Fibroblast of gingiva (primary cell): Measurements from ENCODE around the gene FRMD4A.

Experiments
- DNase-seq: peaks from one replicate; pipeline ENCODE4 v3.0.0-alpha.2; 2011; ENCODE audit warnings: low read depth

Gene FRMD4A

DNA sequence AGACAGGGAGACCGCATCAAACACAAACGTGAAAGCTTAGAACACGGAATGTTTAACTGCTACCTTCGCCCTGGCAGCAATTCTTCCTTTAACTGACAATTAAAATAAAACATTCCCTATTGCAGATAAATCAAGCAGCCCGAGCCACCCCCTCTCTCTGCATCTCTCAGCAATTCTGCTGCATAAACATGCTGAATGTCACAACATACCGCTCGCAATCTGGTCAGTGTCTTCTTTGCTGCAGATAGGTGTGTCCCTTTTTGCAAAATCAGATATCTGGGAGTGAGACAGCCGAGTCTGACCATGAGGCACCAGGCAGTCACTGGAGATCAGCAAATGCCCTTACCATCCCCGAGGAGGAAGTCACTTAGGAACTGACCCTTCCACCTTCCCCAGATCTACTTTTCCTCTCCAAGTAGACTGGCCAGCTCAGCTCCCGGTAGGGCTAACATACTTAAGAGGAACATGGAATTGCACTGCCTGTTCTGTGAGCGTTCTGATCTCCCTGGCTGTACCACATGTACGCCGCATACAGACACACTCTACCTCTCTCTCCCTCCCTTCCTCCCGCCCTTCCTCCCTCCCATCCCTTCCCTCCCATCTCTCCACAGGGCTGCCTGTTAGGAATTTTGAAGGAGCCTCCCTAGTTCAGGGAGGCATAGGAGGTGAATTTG, at the start of gene FRMD4A:
FRMD4A (minus strand) TSS at position 537 of the 674 bp plus-strand sequence.
- no peak for DNase-seq

DNA sequence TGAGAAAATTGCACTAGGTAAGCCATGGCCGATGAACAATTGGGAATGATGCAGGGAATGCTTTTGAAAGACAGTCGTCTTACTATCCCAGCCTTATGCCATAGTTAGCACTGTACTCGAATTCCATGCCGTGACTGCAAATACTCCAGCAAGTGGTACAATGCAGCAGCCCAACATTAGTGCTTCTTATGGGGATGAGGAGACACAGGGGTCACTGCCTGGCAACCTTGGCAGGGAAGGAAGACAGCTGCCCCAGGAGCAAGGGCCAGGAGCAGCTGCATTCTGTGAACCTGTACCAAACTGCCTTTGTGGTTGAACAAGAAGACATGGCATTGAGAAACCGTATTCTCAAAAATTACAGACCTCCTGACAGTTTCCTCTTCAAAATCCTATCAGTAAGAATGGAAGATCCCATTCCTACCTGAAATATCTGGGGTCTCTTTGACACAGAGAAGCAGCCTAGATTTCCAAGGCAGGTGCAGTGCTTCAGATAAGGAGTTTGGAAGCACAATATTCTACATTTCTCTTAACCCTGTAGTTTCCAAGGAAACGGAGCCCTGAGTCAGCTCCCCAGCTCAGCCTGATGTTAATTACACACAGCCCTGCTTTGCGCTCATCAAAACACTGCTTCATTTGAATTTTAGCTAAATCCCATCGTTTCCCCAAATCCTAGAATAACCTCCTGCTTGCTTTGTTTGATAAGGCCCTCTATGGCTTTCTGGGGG, 49.0 kb upstream of the FRMD4A start:
- DNase-seq: no peak

DNA sequence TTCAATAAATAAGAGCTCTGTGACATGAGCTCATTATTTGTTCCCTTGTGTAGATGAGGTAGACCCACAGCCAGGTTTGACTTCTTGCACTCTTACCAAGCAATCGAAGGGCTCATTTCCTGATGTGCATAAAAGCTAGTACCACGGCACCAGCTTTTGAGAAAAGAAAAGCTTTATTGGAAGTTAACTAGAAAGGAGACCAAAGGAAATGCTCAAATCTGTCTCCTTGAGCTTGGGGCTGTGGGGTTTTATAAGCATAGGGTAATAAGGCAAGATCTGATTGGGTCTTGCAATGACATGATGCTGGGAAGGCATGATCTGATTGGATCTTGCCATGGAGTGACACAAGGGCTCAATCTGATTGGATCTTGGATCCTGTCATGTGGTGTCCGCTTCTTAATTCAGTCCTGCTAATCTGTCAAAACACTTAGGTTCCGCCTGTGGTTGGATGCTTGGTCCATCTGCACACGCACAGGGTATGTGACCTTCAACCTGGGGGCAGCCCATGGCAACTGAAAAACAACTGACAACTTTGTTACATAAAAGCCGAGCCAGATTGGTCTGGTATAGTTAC, 47.8 kb upstream of the FRMD4A start:
- no peak for DNase-seq

DNA sequence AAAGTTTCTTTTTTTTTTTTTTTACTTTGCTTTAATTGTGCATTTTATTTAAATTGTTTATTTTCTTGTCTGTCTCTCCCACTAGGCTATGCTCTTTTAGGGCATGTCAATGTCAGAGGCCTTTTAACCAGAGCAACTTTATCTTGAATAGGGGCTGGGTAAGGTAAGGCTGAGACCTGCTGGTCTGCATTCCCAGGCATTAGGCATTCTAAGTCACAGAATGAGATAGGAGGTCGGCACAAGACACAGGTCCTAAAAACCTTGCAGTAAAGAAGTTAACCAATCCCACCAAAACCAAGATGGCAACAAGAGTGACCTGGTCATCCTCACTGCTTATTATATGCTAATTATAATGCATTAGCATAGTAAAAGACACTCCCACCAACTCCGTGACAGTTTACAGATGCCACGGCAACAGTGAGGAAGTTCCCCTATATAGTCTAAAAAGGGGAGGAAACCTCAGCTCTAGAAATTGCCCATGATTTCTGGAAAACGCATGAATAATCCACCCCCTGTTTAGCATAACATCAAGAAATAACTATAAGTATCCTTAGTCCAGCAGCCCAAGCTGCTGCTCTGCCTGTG, 47.0 kb upstream of the FRMD4A start:
- DNase-seq: no peak

DNA sequence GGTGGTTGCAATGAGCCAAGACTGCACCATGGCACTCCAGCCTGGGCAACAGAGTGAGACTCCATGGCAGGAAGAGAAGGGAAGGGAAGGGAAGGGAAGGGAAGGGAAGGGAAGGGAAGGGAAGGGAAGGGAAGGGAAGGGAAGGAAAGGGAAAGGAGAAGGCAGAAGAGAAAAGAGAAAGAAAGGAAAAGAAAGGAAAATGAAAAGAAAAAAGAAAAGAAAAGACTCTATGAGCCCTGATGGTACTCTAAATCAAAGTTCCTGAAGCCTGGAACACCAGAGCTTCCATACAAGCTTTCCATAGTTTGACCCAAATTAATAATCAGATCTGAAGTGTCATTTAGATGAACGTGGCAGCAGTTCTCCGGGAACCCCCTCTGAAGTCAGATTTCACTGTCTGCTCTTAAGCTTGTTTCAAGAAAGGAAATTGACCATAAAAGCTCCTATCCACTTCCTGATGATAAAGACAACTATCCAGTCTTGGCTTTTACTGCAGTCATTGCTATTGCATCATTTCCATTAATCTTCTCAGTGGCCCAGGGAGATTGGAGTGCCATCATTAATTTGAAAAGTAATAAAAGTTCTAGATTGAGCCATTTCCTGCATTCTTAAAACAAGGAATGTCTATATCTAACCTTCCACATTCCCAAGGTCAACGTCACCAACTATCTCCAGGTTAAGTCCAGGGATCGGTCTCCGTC, 44.2 kb upstream of the FRMD4A start:
- no peak for DNase-seq

DNA sequence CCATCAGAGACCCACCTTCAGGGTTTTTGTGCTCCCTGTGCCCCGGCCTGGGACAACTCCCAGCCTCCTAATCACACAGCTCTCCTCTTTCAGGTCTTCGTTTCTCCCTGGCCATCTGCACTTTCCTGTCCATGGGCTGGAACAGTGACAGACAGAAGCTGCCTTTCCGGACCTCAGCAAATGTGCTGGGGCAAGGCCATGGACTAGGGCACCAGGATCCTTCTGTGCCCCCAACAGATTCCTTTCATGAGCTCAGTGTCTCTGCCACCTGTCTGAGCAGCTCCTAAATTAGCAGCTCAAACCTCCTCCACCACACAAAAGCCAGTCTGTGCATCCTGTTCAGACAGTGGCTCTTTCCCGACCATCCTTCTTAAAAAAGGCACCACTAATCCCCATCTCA, 41.9 kb upstream of the FRMD4A start:
- DNase-seq: no peak

DNA sequence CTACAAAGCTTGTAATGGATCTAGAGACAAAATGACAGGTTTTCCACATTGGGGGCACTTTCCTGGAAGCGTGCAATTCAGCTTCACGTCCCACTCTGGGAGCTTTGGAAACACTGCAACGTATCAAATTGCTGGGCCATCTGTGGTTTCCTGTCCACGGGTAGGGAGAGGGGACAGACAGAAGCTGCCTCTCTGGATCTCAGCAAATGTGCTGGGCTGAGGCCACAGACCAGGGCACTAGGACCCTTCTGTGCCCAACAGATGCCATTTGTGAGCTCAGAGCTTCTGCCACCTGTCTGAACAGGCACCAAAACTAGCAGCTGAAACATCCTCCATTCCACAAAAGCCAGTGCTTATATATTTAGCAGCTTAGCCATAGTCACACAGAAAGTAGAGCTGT, 40.9 kb upstream of the FRMD4A start:
- no peak for DNase-seq

DNA sequence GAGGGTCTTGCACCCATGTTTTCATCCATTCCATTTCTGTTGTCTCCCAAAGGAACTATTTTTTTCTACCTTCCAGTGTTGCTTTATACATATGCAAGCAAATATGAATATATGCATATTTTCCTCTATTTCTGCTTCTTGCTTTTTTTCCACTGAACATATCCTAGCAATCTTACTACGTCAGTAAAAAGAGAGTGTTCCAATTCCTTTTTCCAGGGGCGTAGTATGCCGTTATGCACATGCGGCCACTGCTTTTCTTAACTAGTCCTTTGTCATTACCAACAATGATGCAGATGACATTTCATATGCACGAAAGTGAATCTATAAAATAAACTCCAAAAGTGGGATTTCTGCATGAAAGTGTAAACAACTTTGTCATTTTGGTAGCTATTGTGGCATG, 40.2 kb upstream of the FRMD4A start:
- no peak for DNase-seq

DNA sequence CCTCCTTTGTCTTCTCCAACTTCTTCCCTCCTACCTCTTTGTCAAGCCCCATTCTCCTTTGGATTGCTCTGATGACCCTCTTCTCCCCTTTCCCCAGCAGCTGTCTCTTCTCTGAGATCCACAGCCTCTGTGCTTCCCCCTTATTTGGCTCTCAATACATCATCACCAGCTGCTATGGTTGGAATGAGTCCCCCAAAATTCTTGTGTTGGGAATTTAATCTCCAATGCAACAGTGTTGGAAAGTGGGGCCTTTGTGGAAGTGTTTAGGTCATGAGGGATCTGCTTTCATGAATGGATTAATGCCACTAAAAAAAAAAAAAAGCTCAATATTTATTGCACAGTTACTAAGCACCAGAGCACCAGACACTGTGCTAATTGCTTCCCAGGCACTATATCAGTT, 39.2 kb upstream of the FRMD4A start:
- no peak for DNase-seq

DNA sequence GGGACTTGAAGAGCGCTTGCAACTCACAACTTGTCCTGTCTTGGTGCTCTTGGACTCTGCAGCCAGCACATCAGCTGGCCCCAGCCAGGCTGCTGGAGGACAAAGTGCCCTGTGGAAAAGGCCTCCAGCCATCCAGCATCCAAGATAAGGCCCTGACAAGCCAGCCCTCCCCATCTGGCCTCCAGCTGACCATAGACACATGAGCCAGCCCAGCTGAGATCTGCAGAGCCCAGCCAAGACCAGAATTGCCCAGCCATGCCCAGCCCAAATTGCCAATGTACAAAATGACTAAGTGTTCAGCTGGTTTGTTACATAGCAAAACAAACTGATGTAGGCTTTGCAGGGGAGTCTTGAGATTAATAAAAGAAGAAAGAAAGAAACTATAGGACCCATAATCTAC, 36.0 kb upstream of the FRMD4A start:
- peak; percentile 10 for DNase-seq

DNA sequence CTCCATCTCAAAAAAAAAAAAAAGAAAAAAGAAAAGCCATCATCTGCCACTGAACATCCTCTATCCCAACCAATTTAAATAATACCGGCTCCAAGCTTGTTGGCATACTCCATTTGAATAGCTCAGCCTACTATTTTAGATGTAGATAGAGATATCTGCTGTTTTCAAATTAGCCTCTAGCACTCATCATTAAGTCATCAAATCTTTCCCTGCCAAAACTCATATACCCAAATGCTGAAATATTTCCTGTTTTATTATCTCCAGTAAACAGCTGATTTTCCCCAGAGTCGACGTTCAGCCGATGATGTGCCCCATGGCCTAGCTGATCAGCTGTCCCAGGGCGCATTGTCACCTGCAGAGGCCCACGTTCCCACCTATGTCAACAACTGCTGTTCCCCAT, 34.5 kb upstream of the FRMD4A start:
- no peak for DNase-seq

DNA sequence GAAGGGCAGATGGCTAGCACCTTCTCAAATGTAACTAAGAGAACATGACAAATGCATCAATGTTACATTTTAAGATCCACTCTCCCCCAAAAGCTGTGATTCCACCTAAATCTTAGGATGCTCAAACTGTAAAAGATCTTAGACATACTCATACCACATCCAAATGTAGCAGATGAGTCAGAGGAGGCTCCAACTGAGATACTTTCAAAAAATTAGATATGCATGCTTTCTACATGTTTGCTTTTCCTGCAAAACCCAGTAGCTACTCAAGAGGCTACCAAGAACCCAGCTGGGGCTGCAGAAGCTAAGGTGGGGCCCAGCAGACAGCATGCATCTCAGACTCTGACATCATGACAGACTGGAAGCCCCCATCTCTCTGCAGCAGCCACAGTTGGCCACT, 31.4 kb upstream of the FRMD4A start:
- DNase-seq: no peak

DNA sequence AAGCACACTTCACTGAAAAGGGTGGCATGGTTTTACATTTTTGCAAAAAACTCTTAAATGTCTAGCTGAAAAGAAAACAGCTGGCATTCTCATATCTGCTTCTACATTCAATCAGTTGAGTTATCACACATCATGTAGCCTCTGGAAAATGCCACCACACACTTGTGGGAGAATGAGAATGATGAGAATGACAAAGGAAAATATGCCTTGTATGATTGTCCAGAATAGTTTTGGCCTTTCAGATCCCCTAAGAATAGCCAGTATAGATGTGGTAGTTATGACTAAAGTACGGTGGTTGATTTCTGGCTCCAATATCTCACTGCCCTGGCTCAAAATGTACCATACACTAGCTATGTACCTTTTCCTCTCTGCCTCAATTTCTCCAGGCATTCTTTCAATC, 30.2 kb upstream of the FRMD4A start:
- no peak for DNase-seq

DNA sequence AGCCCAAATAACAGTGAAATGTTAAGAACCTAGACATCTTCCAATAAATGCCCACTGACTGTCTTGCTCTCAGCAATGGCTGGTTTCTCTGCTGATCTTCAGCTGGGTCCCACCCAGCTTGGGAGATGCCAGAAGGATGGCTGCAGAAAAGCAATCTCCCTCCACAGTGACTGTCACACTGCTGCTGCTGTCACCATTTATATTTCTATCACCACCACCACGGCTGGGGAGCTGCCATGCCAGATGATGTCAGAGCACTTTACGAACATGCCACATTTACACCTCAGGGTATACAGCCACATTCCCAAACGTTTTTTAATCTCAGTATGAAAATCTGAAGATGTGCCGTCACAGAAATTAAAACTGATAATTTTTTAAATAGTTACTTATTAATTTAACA, 29.8 kb upstream of the FRMD4A start:
- DNase-seq: no peak

DNA sequence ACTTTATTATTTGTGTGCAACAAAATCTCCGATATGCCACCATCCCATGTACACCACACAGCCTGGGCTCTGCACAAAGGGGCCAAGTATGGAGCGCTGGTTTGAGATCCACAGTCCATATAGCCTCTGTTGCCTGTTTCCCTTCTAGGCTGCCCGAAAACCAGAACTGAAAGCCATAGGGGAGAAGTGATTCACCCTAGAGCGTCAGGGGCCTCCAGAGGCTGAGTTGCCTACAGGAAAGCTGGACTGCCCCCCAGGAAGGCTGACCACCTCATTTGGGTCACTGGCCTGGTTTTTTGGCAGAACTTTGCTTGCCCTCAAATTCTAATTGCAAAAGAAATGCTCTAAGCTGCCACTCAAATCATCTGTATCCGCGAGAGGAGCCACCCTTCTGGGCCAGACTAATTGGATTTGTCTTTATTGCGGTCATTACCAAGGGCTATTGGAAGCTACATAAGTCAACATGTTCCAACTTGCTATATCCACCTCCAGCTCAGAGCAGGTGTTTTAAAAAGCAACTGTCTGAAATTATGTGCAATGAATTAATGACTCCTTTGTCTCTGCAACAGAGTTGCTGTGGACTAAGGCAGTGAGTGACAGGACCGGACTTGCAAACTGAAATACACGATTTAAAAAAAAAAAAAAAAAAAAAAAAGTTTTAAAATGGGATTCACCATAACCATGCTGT, 28.3 kb upstream of the FRMD4A start:
- no peak for DNase-seq

DNA sequence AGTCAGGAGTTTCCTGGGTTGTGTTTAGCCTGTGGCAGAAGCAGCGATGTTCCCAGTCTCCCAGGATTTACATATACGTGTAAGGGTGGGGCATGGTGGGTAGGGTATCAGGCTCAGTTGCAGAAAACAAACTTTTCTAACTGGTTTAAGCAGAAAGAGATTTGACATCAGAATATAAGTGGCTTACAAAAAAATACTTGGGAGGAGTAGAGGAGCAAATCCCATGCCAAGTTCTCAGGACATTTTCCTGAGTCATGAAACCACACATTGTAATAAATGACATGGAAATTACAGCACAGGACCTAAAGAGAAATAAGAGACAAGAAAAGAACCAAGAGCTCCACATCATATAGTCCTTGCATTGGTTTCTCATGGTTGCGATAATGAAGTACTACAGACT, 26.2 kb upstream of the FRMD4A start:
- DNase-seq: no peak

DNA sequence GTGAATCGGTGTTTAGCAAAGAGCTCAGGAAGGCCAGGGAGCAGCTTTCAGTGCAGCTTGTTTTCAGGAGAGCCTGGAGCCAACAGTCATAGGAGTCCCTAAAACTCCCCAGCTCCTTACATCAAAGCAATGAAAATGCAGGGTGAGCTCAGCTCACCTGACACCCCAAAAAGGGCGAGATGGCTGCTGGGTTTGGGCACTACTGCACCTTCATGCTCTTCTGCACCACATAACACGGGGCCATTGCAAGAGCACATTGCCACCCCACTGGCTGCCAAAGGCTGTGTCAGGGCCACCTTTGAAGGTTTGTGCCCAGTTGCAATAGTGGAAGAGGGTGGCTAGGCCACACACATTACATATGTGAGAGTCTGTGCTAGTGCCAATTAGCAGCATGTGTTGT, 25.0 kb upstream of the FRMD4A start:
- DNase-seq: no peak

DNA sequence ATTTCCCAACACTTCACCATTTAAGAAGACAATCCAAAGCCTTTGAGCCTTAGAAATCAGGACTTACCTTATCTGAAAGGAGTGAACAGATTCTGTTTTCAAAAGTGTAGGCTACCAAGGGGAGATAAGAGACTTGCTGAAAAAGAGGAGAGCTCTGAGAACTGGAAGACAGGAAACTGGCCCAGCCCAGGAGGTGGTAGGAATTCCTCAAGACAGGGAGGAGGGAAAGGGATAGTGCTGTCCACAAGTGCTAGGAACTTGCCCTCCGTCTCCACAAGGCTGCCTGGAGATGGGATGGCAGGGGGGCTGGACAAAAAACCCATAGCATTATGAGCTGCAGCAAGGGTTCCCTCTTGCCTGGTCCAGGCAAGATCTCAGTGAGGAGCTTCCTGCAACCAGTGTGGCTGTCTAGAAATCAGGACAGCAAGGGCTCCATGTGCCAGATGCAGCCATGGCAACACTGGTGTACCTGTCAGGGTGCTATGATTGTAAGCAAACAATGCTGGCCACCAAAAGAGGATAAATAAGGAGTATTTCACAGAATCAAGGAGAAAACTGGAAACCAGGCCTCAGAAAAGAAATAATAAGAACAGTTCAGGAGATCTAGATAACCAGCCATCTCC, 22.7 kb upstream of the FRMD4A start:
- no peak for DNase-seq

DNA sequence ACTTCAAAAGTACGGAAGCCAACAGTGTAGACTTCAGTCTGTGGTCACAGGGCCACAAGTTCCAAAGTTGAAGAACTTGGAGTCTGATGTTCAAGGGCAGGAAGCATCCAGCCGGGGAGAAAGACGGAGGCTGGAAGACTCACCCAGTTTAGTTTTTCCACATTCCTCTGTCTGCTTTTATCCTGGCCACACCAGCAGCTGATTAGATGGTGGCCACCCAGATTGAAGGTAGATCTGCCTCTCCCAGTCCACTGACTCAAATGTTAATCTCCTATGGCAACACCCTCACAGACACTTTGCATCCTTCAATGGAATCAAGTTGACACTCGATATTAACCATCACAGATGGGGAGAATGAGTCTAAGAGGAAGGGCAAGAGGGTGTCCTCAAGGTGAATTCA, 19.3 kb upstream of the FRMD4A start:
- DNase-seq: no peak

DNA sequence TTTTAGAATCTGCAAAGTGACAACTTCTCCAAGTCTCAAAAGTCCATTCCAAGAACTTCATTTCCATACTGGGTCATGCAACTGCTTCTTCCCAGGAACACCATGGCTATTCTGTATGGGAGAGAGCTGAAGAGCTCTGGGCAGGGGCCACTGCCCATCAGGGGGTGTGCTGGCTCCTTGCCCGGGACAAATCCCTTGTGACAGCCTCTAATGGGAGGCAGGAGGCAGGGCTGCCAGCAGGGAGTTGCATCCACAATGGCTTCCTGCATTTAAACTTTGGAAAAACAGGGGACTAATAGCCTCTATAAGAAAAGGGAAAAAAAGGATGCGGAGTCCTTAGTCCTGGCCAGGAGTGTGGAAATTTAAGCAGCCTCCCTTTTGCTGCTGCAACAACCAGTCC, 18.4 kb upstream of the FRMD4A start:
- DNase-seq: no peak

DNA sequence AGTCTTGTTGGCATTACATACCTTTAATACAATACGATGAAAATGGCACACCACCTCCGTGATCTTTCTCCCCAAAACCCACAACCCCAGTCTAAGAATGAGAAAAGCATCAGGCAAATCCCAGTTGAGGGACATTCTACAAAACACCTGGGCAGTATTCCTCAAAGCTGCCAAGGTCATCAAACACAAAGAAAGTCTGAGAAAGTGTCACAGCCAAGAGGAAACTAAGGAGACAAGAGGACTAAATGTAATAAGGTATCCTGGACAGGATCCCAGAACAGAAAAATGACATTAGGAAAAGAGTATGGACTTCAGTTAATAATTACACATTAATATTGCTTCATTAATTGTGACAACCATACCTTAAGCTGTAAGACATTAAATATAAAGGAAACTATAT, 14.5 kb upstream of the FRMD4A start:
- no peak for DNase-seq
